Panc1 (cell line): ENCODE data around the gene ZNF316. TPM values are rescaled to one million over a fixed set of nuclear protein-coding genes. Genes with fewer than 3 reads are reported as not detected.

ENCODE experiments used
- ATAC-seq: fragments of 200-7000 bp; cut with Tn5 transposase; 2 replicates; pipeline ENCODE4 v1.9.1; 2020; ENCODE audit warnings: mild to moderate bottlenecking, moderate library complexity
- BruUV-seq: library from RNA; stranded (reverse); fragments of 400-500 nt; replicated peaks from 2 replicates; lab custom pipeline; 2021; lab: Mats Ljungman, UMichigan
- CTCF ChIA-PET: fragments of 300-600 bp; sonication (Branson Sonifier 250); formaldehyde crosslinking; loops from one replicate; lab custom pipeline; 2022; ENCODE audit warnings: antibody characterized with exemption; lab: Charles Lee
- POLR2A ChIA-PET: fragments of 300-600 bp; sonication (Branson Sonifier 250); formaldehyde crosslinking; loops from one replicate; lab custom pipeline; 2022; ENCODE audit warnings: antibody characterized with exemption; lab: Charles Lee
- DNase-seq: peaks from one replicate; pipeline ENCODE4 v3.0.0-alpha.2; 2010; ENCODE audit warnings: low read depth, low spot score
- H3K27ac ChIP-seq: 2 replicates; pipeline ENCODE4 v1.5.1; 2011; ENCODE audit warnings: mild to moderate bottlenecking, low read length, inconsistent platforms
- H3K27me3 ChIP-seq: fragments of 200-500 bp; sonication (Bioruptor generic); 2 replicates; pipeline ENCODE4 v1.6.0; 2014; ENCODE audit warnings: low read length, inconsistent platforms; ENCODE audit not compliant: control insufficient read depth, insufficient read depth
- H3K36me3 ChIP-seq: fragments of 200-500 bp; sonication (Bioruptor generic); 2 replicates; pipeline ENCODE4 v1.5.1; 2014; ENCODE audit warnings: inconsistent platforms, mild to moderate bottlenecking, low read length, moderate library complexity; ENCODE audit not compliant: control insufficient read depth, insufficient read depth
- H3K4me1 ChIP-seq: 2 replicates; pipeline ENCODE4 v1.5.1; 2011; ENCODE audit warnings: inconsistent platforms, mild to moderate bottlenecking, low read length, moderate library complexity; ENCODE audit not compliant: control insufficient read depth, insufficient read depth
- H3K4me3 ChIP-seq, 2 experiments: 2 replicates each; pipeline ENCODE4 v1.5.1; 2011 to 2012; ENCODE audit warnings: low read depth in 2 of 2, low read length in 2 of 2, mild to moderate bottlenecking in 2 of 2, inconsistent platforms in 1 of 2, moderate library complexity in 1 of 2
- H3K9me3 ChIP-seq: fragments of 200-500 bp; sonication (Bioruptor generic); 2 replicates; pipeline ENCODE4 v1.5.1; 2014; ENCODE audit warnings: low read depth, mild to moderate bottlenecking, inconsistent platforms, low read length, moderate library complexity; ENCODE audit not compliant: control insufficient read depth, insufficient read depth
- POLR2AphosphoS5 ChIP-seq: IDR thresholded peaks from 2 replicates; pipeline ENCODE4 v1.6.1; 2012; ENCODE audit warnings: mild to moderate bottlenecking, low read depth, low read length, moderate library complexity
- SIN3A ChIP-seq: IDR thresholded peaks from 2 replicates; pipeline ENCODE4 v1.6.1; 2012; ENCODE audit warnings: low read depth, mild to moderate bottlenecking, low read length, moderate library complexity, borderline replicate concordance; ENCODE audit not compliant: insufficient read depth
- TCF7L2 ChIP-seq: IDR thresholded peaks from 2 replicates; pipeline ENCODE4 v1.6.1; 2011; ENCODE audit warnings: mild to moderate bottlenecking, low read depth, low read length, inconsistent platforms
- in situ Hi-C: cut with HindIII; loops from 2 replicates; pipeline ENCODE4 v1.10.0; 2016; ENCODE audit warnings: low sequenced_read_pairs, low pct_unique_long_range_greater_than_20kb
- intact Hi-C: fragments of 100-400 bp; cut with micrococcal nuclease; formaldehyde crosslinking; loops from one replicate; pipeline ENCODE4 v1.10.0; 2022; ENCODE audit not compliant: unreplicated experiment
- total RNA-seq: library from RNA; stranded (reverse); gene quantifications from one replicate; pipeline ENCODE4 v1.2.1, GENCODE V29; 2021; ENCODE audit not compliant: unreplicated experiment
- TF ChIP-seq, protein P1 (sequence below): fragments of 450-650 bp; IDR thresholded peaks from 2 replicates; pipeline ENCODE4 v1.5.1; 2017; ENCODE audit warnings: mild to moderate bottlenecking
- TF ChIP-seq, protein P2 (sequence below), 2 experiments: IDR thresholded peaks; 2 replicates each; pipeline ENCODE4 v1.6.1; 2011 to 2012; ENCODE audit warnings: low read depth in 2 of 2, control low read depth in 1 of 2, low read length in 1 of 2, mild to moderate bottlenecking in 1 of 2, moderate library complexity in 1 of 2; ENCODE audit not compliant: insufficient read depth in 1 of 2

Gene ZNF316
- total RNA-seq, 1 experiment from 2014 or later, result 37.8 TPM

DNA sequence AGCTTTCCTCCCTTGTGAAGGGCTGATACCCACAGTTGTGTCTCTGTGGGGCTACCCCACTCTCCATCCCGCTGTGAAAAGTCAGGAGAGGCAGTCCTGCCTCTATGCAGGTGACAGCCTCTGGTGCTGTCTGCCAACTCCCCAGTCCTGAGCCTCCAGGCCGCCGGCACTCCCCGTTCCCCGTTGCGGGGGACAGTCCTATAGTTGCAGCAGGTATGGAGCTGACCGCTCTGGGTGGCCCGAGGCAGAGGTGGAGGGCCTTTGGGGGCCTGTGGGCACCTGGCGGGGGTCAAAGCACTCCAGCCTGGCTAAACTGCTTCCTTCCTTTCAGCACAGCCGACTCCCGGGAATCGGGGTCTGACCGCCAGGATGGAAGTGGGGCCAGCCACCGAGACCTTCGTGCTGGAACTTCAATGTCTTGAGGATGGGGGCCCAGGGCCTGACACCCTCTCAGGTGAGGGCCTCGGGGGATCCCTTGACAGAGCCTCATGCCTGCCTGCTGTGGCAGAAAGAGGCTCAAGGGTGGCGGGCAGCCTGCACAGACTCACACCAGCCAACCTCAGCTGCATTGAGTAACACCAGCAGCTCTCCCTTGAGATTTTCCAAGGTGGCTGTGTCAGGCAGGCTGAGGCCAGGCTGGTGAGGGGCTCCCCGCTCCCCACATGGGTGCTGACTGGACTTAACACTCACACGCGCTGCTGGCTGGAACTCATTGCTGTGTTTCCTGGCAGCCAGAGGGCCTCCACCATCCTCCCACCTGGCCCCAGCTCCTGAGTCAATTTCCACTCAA lies 20.1 kb upstream of the ZNF316 start:
- no peak overlapping the region for H3K4me3 ChIP-seq
- ChIA-PET POLR2A (no interaction called here), CTCF (no interaction called here)
- peaks cover 3% of the 10 kb centered on the region; the same call in 1 of the 2 replicates for H3K27me3 ChIP-seq
- ATAC-seq, result peak; percentile 23; the same call in 1 of the 2 replicates
- no peaks in the 10 kb centered on the region for H3K36me3 ChIP-seq
- no TSS peak for BruUV-seq
- no peak for DNase-seq
- no peaks in the 10 kb centered on the region for H3K9me3 ChIP-seq
- in situ Hi-C loops, result no loop called here
- H3K4me1 ChIP-seq, result no peaks in the 10 kb centered on the region; the same call in 1 of the 2 replicates
- intact Hi-C loops, result no loop called here
- H3K27ac ChIP-seq, result no peak overlapping the region
- TF ChIP-seq SIN3A, result no peak
- no peak for TF ChIP-seq POLR2AphosphoS5
- TF ChIP-seq, protein P1, sequence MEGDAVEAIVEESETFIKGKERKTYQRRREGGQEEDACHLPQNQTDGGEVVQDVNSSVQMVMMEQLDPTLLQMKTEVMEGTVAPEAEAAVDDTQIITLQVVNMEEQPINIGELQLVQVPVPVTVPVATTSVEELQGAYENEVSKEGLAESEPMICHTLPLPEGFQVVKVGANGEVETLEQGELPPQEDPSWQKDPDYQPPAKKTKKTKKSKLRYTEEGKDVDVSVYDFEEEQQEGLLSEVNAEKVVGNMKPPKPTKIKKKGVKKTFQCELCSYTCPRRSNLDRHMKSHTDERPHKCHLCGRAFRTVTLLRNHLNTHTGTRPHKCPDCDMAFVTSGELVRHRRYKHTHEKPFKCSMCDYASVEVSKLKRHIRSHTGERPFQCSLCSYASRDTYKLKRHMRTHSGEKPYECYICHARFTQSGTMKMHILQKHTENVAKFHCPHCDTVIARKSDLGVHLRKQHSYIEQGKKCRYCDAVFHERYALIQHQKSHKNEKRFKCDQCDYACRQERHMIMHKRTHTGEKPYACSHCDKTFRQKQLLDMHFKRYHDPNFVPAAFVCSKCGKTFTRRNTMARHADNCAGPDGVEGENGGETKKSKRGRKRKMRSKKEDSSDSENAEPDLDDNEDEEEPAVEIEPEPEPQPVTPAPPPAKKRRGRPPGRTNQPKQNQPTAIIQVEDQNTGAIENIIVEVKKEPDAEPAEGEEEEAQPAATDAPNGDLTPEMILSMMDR, result no peak
- TF ChIP-seq, protein P2, sequence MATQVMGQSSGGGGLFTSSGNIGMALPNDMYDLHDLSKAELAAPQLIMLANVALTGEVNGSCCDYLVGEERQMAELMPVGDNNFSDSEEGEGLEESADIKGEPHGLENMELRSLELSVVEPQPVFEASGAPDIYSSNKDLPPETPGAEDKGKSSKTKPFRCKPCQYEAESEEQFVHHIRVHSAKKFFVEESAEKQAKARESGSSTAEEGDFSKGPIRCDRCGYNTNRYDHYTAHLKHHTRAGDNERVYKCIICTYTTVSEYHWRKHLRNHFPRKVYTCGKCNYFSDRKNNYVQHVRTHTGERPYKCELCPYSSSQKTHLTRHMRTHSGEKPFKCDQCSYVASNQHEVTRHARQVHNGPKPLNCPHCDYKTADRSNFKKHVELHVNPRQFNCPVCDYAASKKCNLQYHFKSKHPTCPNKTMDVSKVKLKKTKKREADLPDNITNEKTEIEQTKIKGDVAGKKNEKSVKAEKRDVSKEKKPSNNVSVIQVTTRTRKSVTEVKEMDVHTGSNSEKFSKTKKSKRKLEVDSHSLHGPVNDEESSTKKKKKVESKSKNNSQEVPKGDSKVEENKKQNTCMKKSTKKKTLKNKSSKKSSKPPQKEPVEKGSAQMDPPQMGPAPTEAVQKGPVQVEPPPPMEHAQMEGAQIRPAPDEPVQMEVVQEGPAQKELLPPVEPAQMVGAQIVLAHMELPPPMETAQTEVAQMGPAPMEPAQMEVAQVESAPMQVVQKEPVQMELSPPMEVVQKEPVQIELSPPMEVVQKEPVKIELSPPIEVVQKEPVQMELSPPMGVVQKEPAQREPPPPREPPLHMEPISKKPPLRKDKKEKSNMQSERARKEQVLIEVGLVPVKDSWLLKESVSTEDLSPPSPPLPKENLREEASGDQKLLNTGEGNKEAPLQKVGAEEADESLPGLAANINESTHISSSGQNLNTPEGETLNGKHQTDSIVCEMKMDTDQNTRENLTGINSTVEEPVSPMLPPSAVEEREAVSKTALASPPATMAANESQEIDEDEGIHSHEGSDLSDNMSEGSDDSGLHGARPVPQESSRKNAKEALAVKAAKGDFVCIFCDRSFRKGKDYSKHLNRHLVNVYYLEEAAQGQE (IDR thresholded peaks at IDR 0.05; ENCODE audit: insufficient read depth in 1 of 2, low read depth in 2 of 2, low read length in 1 of 2), result no peak
- TF ChIP-seq TCF7L2, result no peak

DNA sequence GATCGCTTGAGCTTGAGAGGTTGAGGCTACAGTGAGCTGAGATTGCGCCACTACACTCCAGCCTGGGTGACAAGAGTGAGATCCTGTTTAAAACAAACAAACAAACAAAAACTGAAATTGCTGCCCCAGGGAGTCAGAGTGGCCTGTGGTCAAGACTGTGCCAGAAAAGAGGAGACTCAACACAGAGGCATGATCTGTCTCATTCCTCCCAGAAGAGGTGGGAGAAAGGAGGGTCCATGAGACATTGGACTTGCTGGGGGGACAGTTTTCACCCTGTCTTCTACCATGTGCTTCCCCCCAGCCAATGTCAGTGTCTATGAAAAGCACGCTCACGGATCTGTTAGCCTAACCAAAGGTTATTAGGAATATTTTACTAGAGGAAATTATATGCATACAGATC lies 18.5 kb upstream of the ZNF316 start:
- POLR2A ChIA-PET, result no interaction called here
- ATAC-seq (no peak), DNase-seq (no peak)
- H3K4me3 ChIP-seq, result no peak overlapping the region
- no peak for TF ChIP-seq POLR2AphosphoS5
- TF ChIP-seq, protein P1, result no peak
- TF ChIP-seq TCF7L2, result no peak
- TF ChIP-seq, protein P2 (IDR thresholded peaks at IDR 0.05; ENCODE audit: insufficient read depth in 1 of 2, low read depth in 2 of 2, low read length in 1 of 2), result no peak
- no peak for TF ChIP-seq SIN3A
- intact Hi-C loops (no loop called here), in situ Hi-C loops (no loop called here)
- no TSS peak for BruUV-seq
- H3K27me3 ChIP-seq, result peaks cover 3% of the 10 kb centered on the region; the same call in 1 of the 2 replicates
- H3K36me3 ChIP-seq, result no peaks in the 10 kb centered on the region
- H3K27ac ChIP-seq, result no peak overlapping the region
- CTCF ChIA-PET, result no interaction called here
- no peaks in the 10 kb centered on the region; the same call in 1 of the 2 replicates for H3K4me1 ChIP-seq
- no peaks in the 10 kb centered on the region for H3K9me3 ChIP-seq
